MM.1S (cell line): ENCODE results near the gene AGAP1.

Source experiments
- DNase-seq: peaks from one replicate; pipeline ENCODE4 v3.0.0-alpha.2; 2015
- H2AFZ ChIP-seq: fragments of 300-600 bp; sonication (generic); 2 replicates; pipeline ENCODE4 v1.6.0; 2016; ENCODE audit warnings: antibody characterized with exemption, low read length
- H3F3A ChIP-seq: fragments of 300-600 bp; sonication (generic); 2 replicates; pipeline ENCODE4 v1.6.1; 2016; ENCODE audit warnings: mild to moderate bottlenecking, antibody characterized with exemption, low read length, moderate library complexity, mixed read lengths; ENCODE audit not compliant: insufficient read depth
- H3K27ac ChIP-seq: fragments of 300-600 bp; sonication (generic); 2 replicates; pipeline ENCODE4 v1.5.1; 2016; ENCODE audit warnings: mild to moderate bottlenecking, low read length
- H3K27me3 ChIP-seq: fragments of 300-600 bp; sonication (generic); replicated peaks from 2 replicates; pipeline ENCODE4 v1.6.0; 2016; ENCODE audit warnings: low read length; ENCODE audit not compliant: insufficient read depth
- H3K36me3 ChIP-seq: fragments of 300-600 bp; sonication (generic); replicated peaks from 2 replicates; pipeline ENCODE4 v1.6.1; 2016; ENCODE audit warnings: mild to moderate bottlenecking, low read length, mixed read lengths; ENCODE audit not compliant: insufficient read depth
- H3K4me1 ChIP-seq: fragments of 300-600 bp; sonication (generic); 2 replicates; pipeline ENCODE4 v1.6.1; 2016; ENCODE audit warnings: low read length, mixed read lengths
- H3K4me2 ChIP-seq: fragments of 300-600 bp; sonication (generic); 2 replicates; pipeline ENCODE4 v1.6.0; 2016; ENCODE audit warnings: low read depth, low read length
- H3K4me3 ChIP-seq: fragments of 300-600 bp; sonication (generic); 2 replicates; pipeline ENCODE4 v1.5.1; 2016; ENCODE audit warnings: low read length, mixed read lengths
- H3K79me2 ChIP-seq: fragments of 300-600 bp; sonication (generic); 2 replicates; pipeline ENCODE4 v1.6.1; 2016; ENCODE audit warnings: mixed run types, low read length, mixed read lengths
- H3K9ac ChIP-seq: fragments of 300-600 bp; sonication (generic); 2 replicates; pipeline ENCODE4 v1.6.1; 2016; ENCODE audit warnings: low read length, mixed read lengths
- H3K9me2 ChIP-seq: fragments of 300-600 bp; sonication (generic); replicated peaks from 2 replicates; pipeline ENCODE4 v1.6.1; 2016; ENCODE audit warnings: mild to moderate bottlenecking, low read length, mixed read lengths; ENCODE audit not compliant: insufficient read depth
- H3K9me3 ChIP-seq: fragments of 300-600 bp; sonication (generic); replicated peaks from 2 replicates; pipeline ENCODE4 v1.6.1; 2016; ENCODE audit warnings: mild to moderate bottlenecking, low read length, mixed read lengths; ENCODE audit not compliant: insufficient read depth
- H4K20me1 ChIP-seq: fragments of 300-600 bp; sonication (generic); 2 replicates; pipeline ENCODE4 v1.6.1; 2016; ENCODE audit warnings: mild to moderate bottlenecking, low read length, moderate library complexity, mixed read lengths; ENCODE audit not compliant: insufficient read depth
- CTCF ChIP-seq: fragments of 300-600 bp; sonication (generic); IDR thresholded peaks from 2 replicates; pipeline ENCODE4 v1.5.1; 2016; ENCODE audit warnings: antibody characterized with exemption, low read length, mixed read lengths
- EZH2 ChIP-seq: fragments of 300-600 bp; sonication (generic); optimal IDR thresholded peaks from 2 replicates; pipeline ENCODE3; 2017; ENCODE audit warnings: low read depth, mild to moderate bottlenecking, antibody characterized with exemption, low read length, mixed read lengths
- EZH2phosphoT487 ChIP-seq: fragments of 300-600 bp; sonication (generic); IDR thresholded peaks from 2 replicates; pipeline ENCODE4 v1.6.1; 2018; ENCODE audit warnings: antibody characterized with exemption, low read length

The AGAP1 gene

GRCh38 chr2:235868645-235869044 is 374.8 kb downstream of the AGAP1 start:
- Histone ChIP-seq H3K9ac (no peak overlapping the region), H3K27me3 (no peaks in the 10 kb centered on the region), H3K9me3 (no peaks in the 10 kb centered on the region), H3K9me2 (no peaks in the 10 kb centered on the region), H3K27ac (no peak overlapping the region), H4K20me1 (no peaks in the 10 kb centered on the region), H3K4me2 (no peak overlapping the region), H3K79me2 (0 out of 2 replicates have a peak, but pooled peaks cover 3% of the 10 kb centered on the region), H3K4me1 (no peaks in the 10 kb centered on the region), H3K4me3 (no peak overlapping the region), H3F3A (no peaks in the 10 kb centered on the region), H3K36me3 (no peaks in the 10 kb centered on the region), H2AFZ (no peak overlapping the region)
- no peak for TF ChIP-seq CTCF
- TF ChIP-seq EZH2, result no peak
- TF ChIP-seq EZH2phosphoT487, result no peak
- DNase-seq, result no peak

- DNase-seq, result no peak
- Histone ChIP-seq H3F3A (no peaks in the 10 kb centered on the region), H3K27me3 (no peaks in the 10 kb centered on the region), H3K9me2 (no peaks in the 10 kb centered on the region), H3K4me1 (no peaks in the 10 kb centered on the region), H3K4me3 (no peak overlapping the region), H3K4me2 (no peak overlapping the region), H3K36me3 (no peaks in the 10 kb centered on the region), H3K9ac (no peak overlapping the region), H2AFZ (no peak overlapping the region), H3K27ac (no peak overlapping the region), H3K9me3 (no peaks in the 10 kb centered on the region), H4K20me1 (no peaks in the 10 kb centered on the region), H3K79me2 (0 out of 2 replicates have a peak, but pooled peaks cover 3% of the 10 kb centered on the region)
- no peak for TF ChIP-seq CTCF
- TF ChIP-seq EZH2phosphoT487, result no peak
- TF ChIP-seq EZH2, result no peak
Measured at GRCh38 chr2:235870515-235870914, 376.7 kb downstream of the AGAP1 start.

- no peak for DNase-seq
- no peaks in the 10 kb centered on the region for H3K79me2 ChIP-seq
- no peak overlapping the region for H3K9ac ChIP-seq
- H3K36me3 ChIP-seq, result no peaks in the 10 kb centered on the region
- no peaks in the 10 kb centered on the region for H4K20me1 ChIP-seq
- no peaks in the 10 kb centered on the region for H3K27me3 ChIP-seq
- H2AFZ ChIP-seq, result no peak overlapping the region
- H3F3A ChIP-seq, result no peaks in the 10 kb centered on the region
- TF ChIP-seq EZH2phosphoT487 (no peak), EZH2 (no peak), CTCF (no peak)
- no peak overlapping the region for H3K4me3 ChIP-seq
- H3K4me2 ChIP-seq, result no peak overlapping the region
- no peak overlapping the region for H3K27ac ChIP-seq
- no peaks in the 10 kb centered on the region for H3K9me3 ChIP-seq
- H3K9me2 ChIP-seq, result no peaks in the 10 kb centered on the region
- H3K4me1 ChIP-seq, result no peaks in the 10 kb centered on the region
Measured at GRCh38 chr2:235876099-235876679, 382.3 kb downstream of the AGAP1 start.
